Stimulated activated CD8-positive, alpha-beta memory T cell treated with anti-CD3 and anti-CD28 coated beads, Interleukin-4, amount 100 ng/mL, for 4 hours (primary cell): ENCODE data around the gene SNAPC2.

ENCODE experiments used
- DNase-seq, 2 donors: peaks; one replicate each; pipeline ENCODE4 v3.0.0-alpha.2; 2020; ENCODE audit warnings: low read depth in 2 of 2, low spot score in 1 of 2

Gene SNAPC2, protein sequence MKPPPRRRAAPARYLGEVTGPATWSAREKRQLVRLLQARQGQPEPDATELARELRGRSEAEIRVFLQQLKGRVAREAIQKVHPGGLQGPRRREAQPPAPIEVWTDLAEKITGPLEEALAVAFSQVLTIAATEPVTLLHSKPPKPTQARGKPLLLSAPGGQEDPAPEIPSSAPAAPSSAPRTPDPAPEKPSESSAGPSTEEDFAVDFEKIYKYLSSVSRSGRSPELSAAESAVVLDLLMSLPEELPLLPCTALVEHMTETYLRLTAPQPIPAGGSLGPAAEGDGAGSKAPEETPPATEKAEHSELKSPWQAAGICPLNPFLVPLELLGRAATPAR

DNA sequence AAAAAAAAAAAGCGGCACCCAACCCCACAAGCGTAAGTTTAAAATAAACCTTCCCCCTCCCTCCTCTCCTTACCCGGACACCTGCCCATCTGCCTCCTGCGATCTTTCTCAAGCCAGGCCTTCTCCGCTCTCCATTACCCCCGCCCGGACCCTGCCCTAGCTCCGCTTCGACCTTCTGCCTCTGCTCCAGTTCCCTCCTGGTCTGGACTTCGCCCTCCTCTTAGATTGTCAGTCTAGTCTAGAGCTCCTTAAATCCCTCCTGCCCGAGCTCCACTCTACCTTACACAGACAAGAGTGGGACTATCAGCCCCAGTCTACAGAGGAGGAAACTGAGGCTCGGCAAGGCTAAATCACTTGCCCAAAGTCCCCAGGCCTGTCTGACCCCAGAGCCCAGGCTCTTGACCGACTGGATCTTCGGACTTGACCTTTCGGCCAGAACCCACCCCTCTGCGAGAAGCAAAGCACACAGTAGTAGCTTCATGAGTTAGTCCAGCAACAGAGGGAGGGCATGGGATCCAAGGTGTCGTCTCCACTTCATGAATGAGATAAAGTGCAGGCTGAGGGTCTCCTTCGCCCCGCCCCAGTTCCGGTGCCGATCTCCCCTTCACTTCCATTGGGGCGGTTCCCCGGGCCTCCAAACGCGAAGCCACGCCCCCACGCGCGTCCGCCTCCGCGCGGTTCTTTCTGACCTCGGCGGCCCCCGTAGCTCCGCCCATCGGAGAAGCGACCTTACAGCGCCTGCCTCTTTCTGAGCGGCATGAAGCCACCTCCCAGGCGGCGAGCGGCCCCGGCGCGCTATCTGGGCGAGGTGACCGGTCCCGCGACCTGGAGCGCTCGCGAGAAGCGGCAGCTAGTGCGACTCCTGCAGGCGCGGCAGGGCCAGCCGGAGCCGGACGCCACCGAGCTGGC lies at the start of gene SNAPC2:
TSS of gene SNAPC2 (plus strand) at position 729 of the 909 bp plus-strand sequence. CDS start at position 758, 29 bp downstream.
- peak; percentile 91 to 94 for DNase-seq

DNA sequence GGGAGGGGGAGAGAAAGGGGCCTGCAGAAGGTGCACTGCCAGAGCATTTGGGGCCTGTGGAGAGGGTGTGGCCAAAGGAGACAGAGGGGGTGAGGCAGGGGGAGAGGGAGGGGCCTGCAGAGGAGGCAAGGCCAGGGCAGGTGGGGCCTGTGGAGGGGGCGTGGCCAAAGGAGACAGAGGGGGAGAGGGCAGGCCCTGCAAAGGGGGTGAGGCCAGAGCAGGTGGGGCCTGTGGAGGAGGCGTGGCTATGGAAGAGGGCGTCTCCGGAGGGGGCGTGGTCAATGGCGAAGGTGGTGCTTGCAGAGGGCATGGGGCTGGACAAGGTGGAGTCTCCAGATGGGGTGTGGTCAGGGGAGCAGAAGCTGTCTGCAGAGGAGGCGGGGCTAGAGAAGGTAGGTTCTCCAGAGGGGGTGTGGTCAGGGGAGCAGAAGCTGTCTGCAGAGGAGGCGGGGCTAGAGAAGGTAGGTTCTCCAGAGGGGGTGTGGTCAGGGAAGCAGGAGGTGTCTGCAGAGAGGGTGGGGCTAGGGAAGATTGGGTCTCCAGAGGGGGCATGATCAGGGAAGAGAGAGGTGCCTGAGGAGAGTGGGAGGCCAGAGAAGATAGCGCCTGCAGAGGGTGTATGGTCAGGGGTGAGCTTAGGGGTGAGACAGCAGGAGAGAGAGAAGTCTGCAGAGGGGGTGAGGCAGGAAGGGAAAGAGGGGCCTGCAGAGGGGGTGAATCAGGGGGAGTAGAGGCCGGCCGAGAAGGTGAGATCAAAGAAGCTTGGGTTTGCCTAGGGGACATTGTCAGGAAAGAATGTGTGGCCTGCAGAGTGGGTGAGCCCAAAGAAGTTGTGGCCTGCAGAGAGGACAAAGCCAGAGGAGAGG lies 49.3 kb upstream of the SNAPC2 start:
- DNase-seq: no peak

DNA sequence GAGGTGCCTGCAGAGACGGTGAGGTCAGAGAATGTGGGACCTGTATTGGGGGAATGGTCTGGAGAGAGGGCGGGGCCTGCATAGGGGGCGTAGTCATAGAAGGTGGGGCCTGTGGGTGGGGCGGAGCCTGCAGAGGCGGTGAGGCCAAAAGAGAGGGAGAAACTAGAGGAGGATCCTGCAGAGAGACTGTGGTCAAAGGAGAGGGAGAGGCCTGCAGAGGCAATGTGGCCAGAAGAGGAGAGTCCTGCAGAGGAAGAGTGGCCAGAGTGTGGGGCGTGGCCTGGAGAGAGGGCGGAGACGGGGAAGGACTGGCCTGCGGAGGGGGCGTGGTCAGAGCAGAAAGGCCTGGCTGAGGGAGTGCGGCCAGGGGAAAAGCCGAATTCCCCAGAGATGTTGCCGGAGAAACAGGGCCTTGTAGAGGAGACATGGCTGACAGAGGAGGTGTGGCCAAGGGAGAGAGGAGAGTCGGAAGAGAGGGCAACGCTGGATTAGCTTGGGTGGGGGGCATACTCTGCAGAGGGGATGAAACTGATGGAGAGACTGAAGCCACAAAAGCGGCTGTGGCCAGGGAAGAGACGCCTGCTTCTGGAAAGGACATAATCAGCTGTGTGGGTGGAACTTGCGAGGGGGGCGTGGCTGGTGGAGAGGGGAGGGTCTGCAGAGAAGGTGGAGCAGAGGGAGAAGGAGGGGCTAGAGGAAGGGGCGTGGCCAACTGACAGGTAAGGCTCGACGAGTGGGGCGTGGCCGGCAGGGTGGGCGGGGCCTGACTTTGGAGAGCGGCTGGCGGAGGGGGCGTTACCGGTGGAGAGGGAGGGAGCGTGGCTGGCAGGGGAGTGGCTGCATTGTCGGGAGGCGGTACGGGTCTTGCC lies 48.5 kb upstream of the SNAPC2 start:
- peak; percentile 47 to 56 for DNase-seq

GRCh38 chr19:7872306-7873204 lies 47.6 kb upstream of the SNAPC2 start:
- no peak for DNase-seq

- DNase-seq: no peak
These were observed 46.6 kb upstream of the SNAPC2 start for GRCh38 chr19:7873304-7874075.

DNA sequence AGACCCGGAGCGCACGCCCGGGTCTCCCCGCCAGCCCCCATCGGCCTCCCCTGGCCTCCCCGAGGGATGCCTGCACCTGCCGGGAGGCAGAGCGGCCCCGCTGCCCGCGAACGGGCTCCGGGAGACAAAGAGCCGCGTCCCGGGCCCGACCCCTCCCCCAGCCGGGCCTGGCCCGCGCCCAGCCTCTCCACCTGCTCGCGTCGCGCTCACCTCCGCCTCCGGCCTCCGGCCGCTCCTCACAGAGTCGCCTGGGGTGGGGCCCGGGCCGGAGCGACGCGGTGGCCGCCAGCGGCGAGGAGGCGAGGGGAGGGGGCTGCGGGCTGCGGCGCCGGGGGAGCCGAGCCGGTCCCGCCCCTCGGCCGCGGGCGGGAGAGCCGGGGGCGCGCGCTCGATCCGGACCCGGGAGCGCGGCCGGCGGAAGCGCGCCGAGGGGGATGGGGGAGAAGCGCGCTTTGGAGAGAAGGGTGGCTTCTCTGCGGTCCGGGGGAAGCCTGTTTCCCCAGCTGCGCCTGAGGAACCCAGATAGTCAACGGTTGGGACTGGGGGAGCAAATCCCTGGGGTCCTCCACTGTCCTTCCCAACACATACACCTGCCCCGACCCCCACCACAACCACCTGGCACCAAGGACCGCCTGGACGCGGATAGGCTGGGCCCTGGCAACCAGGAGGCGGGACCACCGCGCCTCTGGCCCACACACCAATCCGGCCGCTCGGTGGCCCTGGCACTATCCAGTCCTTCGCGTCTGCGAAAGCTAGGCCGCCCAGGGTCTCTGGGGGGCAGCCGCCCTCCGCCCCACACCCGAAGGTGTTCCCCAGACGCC lies 45.9 kb upstream of the SNAPC2 start, which contains the start of gene PRR36:
TSS of gene PRR36 (minus strand) at position 315 of the 821 bp plus-strand sequence. CDS start 701 bp downstream, outside the sequence.
- no peak for DNase-seq

- DNase-seq: no peak
These were observed 45.3 kb upstream of the SNAPC2 start for GRCh38 chr19:7874897-7875273.

DNA sequence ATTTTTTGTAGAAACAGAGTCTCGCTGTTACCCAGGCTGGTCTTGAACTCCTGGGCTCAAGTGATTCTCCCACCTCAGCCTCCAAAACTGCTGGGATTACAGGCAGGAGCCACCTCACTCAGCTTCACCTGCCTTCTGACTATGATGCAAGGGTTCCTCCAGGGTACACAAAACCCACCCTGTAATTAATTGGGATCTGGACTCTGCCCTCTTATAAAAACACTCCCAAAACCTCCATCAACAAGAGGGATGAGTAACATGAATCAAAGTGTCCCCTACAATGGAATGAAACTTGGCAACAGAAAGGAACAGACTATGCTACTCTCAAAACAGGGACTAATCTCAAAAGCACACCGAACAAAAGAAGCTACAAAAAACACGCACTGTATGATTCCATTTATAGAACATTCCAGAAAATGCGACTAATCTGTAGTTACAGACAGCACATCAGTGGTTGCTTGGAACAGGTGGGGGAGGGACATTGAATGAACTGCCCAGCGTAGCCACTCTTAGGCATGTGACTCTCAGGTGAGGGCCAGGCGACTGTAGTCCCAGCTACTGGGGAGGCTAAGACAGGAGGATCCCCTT lies 42.8 kb upstream of the SNAPC2 start:
- no peak for DNase-seq

DNA sequence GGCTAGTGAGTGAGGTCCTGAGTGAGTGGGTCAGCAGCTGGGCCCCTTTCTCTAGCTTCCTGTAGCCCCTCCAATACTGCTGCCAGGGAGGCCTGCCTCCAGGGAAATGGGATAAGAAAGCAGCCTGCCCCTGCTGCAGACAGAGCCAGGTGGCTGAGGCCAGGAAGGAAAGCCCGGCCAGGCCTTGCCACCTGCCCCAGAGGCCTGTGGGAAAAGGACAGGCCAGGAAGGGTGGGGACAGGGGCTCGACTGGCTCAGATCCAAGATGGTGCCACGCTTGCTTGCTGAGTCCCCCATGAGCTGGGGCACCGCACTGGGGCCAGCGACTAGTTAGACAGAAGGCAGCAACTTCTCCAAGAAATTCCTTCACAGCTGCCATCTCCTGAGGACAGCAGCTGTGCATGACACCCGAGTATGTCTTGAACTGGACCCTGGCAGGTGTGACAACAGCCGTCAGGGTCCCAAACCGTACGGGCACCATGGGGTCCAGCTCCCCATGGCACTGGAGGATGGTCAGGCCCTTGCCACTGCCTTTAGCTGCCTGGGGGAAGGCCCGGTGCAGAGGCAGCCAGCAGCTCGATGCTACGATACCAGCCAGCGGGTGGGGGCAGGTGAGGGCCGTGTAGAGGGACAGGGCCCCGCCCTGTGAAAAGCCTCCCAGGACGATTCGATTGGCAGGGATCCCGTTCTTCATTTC lies 40.9 kb upstream of the SNAPC2 start:
- DNase-seq: no peak

GRCh38 chr19:7879836-7880235 lies 40.3 kb upstream of the SNAPC2 start:
- DNase-seq: no peak

GRCh38 chr19:7881910-7882309 lies 38.2 kb upstream of the SNAPC2 start:
- DNase-seq: no peak

- DNase-seq: no peak
These were observed 37.0 kb upstream of the SNAPC2 start for GRCh38 chr19:7883105-7883504.

GRCh38 chr19:7883796-7884570 lies 36.2 kb upstream of the SNAPC2 start:
- no peak for DNase-seq

DNA sequence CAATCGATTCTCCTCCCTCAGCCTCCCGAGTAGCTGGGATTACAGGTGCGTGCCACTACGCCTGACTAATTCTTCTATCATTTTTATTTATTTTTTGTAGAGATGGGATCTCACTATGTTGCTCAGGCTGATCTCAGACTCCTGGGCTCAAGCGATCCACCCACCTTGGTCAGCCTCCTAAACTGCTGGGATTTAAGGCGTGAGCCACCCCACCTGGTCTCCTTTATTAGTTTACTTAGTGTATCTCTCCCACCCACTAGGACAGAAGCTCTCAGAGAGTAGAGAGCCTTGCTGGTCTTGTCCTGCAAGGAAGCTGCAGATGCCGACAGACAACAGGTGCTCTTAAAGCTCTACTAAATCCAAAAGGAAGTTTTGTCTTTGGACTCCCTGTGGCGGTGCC lies 34.3 kb upstream of the SNAPC2 start:
- DNase-seq: no peak

GRCh38 chr19:7887408-7888144 lies 32.6 kb upstream of the SNAPC2 start:
- DNase-seq: no peak
